ENCODE results near the gene SLCO4C1. TPM values are rescaled to one million over a fixed set of nuclear protein-coding genes. Genes with fewer than 3 reads are reported as not detected.
A peak's percentile ranks its signal among the peaks of the same experiment; 100 is the strongest.

Gene SLCO4C1
- total RNA-seq, 1 experiment from 2014 or later: 4.4 TPM

- in situ Hi-C loops (cut with HindIII; ENCODE audit: low pct_unique_long_range_greater_than_20kb, low sequenced_read_pairs): no loop called here
- no peak for DNase-seq (ENCODE audit: low read depth)
Measured at GRCh38 chr5:102283102-102283797, 12.8 kb downstream of the SLCO4C1 start.

GRCh38 chr5:102279711-102280110 lies 16.4 kb downstream of the SLCO4C1 start:
- DNase-seq (ENCODE audit: low read depth): no peak
- in situ Hi-C loops (cut with HindIII; ENCODE audit: low pct_unique_long_range_greater_than_20kb, low sequenced_read_pairs): no loop called here

- in situ Hi-C loops (cut with HindIII; ENCODE audit: low pct_unique_long_range_greater_than_20kb, low sequenced_read_pairs): no loop called here
Measured at GRCh38 chr5:102278231-102278630, 17.9 kb downstream of the SLCO4C1 start.

GRCh38 chr5:102277144-102277543 lies 18.9 kb downstream of the SLCO4C1 start:
- no peak for DNase-seq (ENCODE audit: low read depth)
- in situ Hi-C loops (cut with HindIII; ENCODE audit: low pct_unique_long_range_greater_than_20kb, low sequenced_read_pairs): no loop called here

More at GRCh38 chr5:102278231-102278630, 17.9 kb downstream of the SLCO4C1 start:
- DNase-seq (ENCODE audit: low read depth): no peak

- DNase-seq (ENCODE audit: low read depth): no peak
- in situ Hi-C loops (cut with HindIII; ENCODE audit: low pct_unique_long_range_greater_than_20kb, low sequenced_read_pairs): no loop called here
Measured at GRCh38 chr5:102271759-102272158, 24.3 kb downstream of the SLCO4C1 start.

- DNase-seq (ENCODE audit: low read depth): no peak
- in situ Hi-C loops (cut with HindIII; ENCODE audit: low pct_unique_long_range_greater_than_20kb, low sequenced_read_pairs): no loop called here
Measured at GRCh38 chr5:102270036-102270435, 26.0 kb downstream of the SLCO4C1 start.

GRCh38 chr5:102262688-102263087 lies 33.4 kb downstream of the SLCO4C1 start:
- in situ Hi-C loops (cut with HindIII; ENCODE audit: low pct_unique_long_range_greater_than_20kb, low sequenced_read_pairs): no loop called here
- peak; percentile 21 for DNase-seq (ENCODE audit: low read depth)

GRCh38 chr5:102249381-102249780 lies 46.7 kb downstream of the SLCO4C1 start:
- no peak for DNase-seq (ENCODE audit: low read depth)
- in situ Hi-C loops (cut with HindIII; ENCODE audit: low pct_unique_long_range_greater_than_20kb, low sequenced_read_pairs): no loop called here

GRCh38 chr5:102243213-102243612 lies 52.9 kb downstream of the SLCO4C1 start:
- in situ Hi-C loops (cut with HindIII; ENCODE audit: low pct_unique_long_range_greater_than_20kb, low sequenced_read_pairs): no loop called here
- DNase-seq (ENCODE audit: low read depth): no peak

GRCh38 chr5:102241809-102242421 lies 54.2 kb downstream of the SLCO4C1 start:
- in situ Hi-C loops (cut with HindIII; ENCODE audit: low pct_unique_long_range_greater_than_20kb, low sequenced_read_pairs): no loop called here
- peak; percentile 1 for DNase-seq (ENCODE audit: low read depth)

GRCh38 chr5:102231693-102232619 lies 64.1 kb downstream of the SLCO4C1 start:
- in situ Hi-C loops (cut with HindIII; ENCODE audit: low pct_unique_long_range_greater_than_20kb, low sequenced_read_pairs): no loop called here
- DNase-seq (ENCODE audit: low read depth): no peak

- no peak for DNase-seq (ENCODE audit: low read depth)
- in situ Hi-C loops (cut with HindIII; ENCODE audit: low pct_unique_long_range_greater_than_20kb, low sequenced_read_pairs): no loop called here
Measured at GRCh38 chr5:102229685-102230084, 66.4 kb downstream of the SLCO4C1 start.

GRCh38 chr5:102226321-102226720 lies 69.8 kb downstream of the SLCO4C1 start:
- in situ Hi-C loops (cut with HindIII; ENCODE audit: low pct_unique_long_range_greater_than_20kb, low sequenced_read_pairs): no loop called here
- no peak for DNase-seq (ENCODE audit: low read depth)

- peak; percentile 21 for DNase-seq (ENCODE audit: low read depth)
- in situ Hi-C loops (cut with HindIII; ENCODE audit: low pct_unique_long_range_greater_than_20kb, low sequenced_read_pairs): no loop called here
Measured at GRCh38 chr5:102223542-102224477, 72.3 kb downstream of the SLCO4C1 start.

GRCh38 chr5:102222772-102223171 lies 73.3 kb downstream of the SLCO4C1 start:
- in situ Hi-C loops (cut with HindIII; ENCODE audit: low pct_unique_long_range_greater_than_20kb, low sequenced_read_pairs): no loop called here
- DNase-seq (ENCODE audit: low read depth): no peak

- in situ Hi-C loops (cut with HindIII; ENCODE audit: low pct_unique_long_range_greater_than_20kb, low sequenced_read_pairs): no loop called here
Measured at GRCh38 chr5:102221949-102222348, 74.1 kb downstream of the SLCO4C1 start.

GRCh38 chr5:102218159-102218558 lies 77.9 kb downstream of the SLCO4C1 start:
- no peak for DNase-seq (ENCODE audit: low read depth)
- in situ Hi-C loops (cut with HindIII; ENCODE audit: low pct_unique_long_range_greater_than_20kb, low sequenced_read_pairs): no loop called here

More at GRCh38 chr5:102221949-102222348, 74.1 kb downstream of the SLCO4C1 start:
- DNase-seq (ENCODE audit: low read depth): no peak

- in situ Hi-C loops (cut with HindIII; ENCODE audit: low pct_unique_long_range_greater_than_20kb, low sequenced_read_pairs): no loop called here
Measured at GRCh38 chr5:102216678-102217077, 79.4 kb downstream of the SLCO4C1 start.

More at GRCh38 chr5:102216678-102217077, 79.4 kb downstream of the SLCO4C1 start:
- no peak for DNase-seq (ENCODE audit: low read depth)

All from Caki2 (cell line).